HG02678 (cell line): Measurements from ENCODE around the gene FGD4.

Experiments used
- ATAC-seq: cut with Tn5 transposase; IDR thresholded peaks from one replicate; pipeline ENCODE4 v1.9.1; 2021; ENCODE audit warnings: mild to moderate bottlenecking, moderate library complexity; ENCODE audit not compliant: unreplicated experiment

Gene FGD4

DNA sequence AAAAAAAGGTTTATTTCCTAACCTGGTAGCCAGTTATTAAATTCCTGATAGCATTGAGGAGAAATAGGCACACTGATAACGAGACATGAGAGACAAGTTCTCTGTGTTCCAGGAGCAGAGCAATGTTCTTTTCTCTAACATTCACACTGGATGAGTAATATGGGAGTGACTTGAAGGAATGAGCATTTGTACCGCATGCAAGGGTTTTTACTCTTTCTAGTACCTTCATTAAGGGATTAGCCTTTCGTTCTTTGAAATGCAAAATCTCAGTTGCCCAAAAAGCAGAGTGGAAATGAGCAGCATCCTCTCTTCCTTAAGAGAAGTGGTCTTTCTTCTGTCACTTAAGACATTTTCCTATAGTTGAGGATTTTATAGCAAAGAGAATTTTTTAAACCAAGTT is 54.7 kb downstream of the FGD4 start:
- no peak for ATAC-seq

- no peak for ATAC-seq
These were observed 55.5 kb downstream of the FGD4 start for GRCh38 chr12:32454866-32455265.

- ATAC-seq: no peak
These were observed 56.3 kb downstream of the FGD4 start for GRCh38 chr12:32455607-32456071.

GRCh38 chr12:32457251-32458025 is 58.1 kb downstream of the FGD4 start:
- ATAC-seq: no peak

DNA sequence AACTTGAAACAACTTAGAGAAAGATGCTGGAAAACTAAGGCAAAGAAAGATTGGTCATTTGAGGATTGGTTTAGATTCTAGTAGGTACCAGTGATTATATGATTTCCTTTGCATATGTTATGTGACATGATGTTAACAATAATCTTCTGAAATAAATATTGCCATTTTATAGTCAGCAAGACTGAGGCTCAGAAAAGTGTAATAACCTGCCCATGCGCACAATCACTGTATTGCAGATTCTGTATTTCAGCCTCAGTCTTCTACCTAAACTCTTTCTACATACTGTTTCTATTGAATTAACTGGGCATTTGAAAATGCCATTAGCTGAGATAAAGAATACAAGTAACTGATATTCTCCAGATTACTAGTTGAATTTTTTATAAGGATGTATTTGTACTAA is 61.3 kb downstream of the FGD4 start:
- no peak for ATAC-seq

DNA sequence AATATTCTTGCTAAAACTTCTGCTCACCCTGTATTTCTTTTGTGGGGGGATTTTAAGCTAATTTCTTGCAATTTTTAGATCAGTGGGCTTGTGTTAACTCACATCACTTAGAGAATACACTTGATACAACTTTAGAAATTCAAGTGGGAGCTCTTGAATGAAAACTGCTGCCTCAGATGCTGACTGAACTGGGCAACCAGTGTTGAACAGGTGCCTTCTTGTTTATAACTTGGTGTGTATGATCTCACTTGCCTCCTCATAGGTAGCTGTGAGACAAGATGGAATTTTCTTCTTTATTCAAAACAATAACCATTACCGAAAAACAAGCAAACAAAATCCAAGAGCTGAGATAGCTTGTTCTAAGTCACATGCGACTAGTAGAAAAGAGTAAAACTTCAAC is 63.5 kb downstream of the FGD4 start:
- no peak for ATAC-seq

DNA sequence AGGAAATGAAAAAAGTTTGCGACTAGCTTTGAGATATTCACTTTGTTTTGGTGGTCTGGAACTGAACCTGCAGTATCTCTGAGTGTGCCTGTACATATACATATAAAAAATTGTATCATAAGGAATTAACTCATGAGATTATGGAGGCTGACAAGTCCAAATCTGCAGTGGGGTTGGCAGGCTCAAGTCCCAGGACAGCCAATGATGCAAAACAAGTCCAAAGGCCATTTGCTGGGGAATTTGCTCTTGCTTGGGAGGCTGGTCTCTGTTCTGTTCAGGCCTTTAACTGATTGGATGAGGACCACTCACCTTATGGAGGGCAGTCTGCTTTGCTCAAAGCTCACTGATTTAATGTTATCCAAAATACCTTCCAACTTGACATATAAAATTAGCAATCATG is 66.8 kb downstream of the FGD4 start:
- ATAC-seq: no peak

GRCh38 chr12:32466986-32467711 is 67.8 kb downstream of the FGD4 start:
- ATAC-seq: no peak

- ATAC-seq: no peak
These were observed 68.9 kb downstream of the FGD4 start for GRCh38 chr12:32467959-32468863.

DNA sequence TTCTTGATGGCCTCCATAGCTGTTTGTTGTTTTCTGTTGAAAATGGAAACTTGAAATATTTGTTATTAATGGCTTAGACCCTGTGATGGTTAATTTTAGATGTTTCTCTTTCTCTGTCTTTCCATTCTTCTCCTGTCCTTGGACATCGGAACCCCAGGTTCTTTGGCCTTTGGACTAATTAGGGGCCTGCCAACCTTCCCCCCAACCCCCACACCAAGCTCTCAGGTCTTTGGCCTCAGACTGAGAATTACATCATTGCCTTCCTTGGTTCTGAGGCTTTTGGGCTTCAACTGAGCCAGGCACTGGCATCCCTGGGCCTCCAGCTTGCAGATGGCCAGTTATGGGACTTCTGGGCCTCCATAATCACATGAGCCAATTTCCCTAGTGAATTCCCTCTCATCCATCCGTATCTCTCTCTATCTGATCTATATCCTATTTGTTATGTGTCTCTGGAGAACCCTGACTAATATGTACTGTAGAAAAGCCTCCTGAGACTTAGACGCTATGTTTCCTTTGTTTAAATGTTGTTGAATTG is 71.6 kb downstream of the FGD4 start:
- no peak for ATAC-seq

- ATAC-seq: no peak
These were observed 72.2 kb downstream of the FGD4 start for GRCh38 chr12:32471591-32472001.

DNA sequence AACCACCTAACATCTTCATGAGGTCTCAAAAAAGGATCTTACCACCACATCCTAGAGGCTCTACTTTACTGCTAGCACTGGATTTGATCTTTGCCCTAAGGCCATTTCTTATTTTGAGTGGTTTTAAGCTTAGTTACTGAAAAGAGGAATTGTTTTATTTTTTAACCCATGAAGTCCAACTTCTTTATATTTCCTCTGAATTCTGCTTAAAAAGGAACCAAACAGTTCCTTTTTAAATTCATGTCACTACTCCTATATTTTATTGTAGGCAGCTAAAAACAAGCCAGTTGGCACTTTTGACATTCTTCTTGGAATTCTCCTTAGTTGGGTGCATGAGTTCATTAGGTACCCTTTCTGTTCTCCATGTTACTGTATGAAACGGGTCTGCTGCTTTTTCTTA is 76.4 kb downstream of the FGD4 start:
- no peak for ATAC-seq

- no peak for ATAC-seq
These were observed 77.1 kb downstream of the FGD4 start for GRCh38 chr12:32476446-32476845.

GRCh38 chr12:32477714-32478113 is 78.4 kb downstream of the FGD4 start:
- no peak for ATAC-seq

DNA sequence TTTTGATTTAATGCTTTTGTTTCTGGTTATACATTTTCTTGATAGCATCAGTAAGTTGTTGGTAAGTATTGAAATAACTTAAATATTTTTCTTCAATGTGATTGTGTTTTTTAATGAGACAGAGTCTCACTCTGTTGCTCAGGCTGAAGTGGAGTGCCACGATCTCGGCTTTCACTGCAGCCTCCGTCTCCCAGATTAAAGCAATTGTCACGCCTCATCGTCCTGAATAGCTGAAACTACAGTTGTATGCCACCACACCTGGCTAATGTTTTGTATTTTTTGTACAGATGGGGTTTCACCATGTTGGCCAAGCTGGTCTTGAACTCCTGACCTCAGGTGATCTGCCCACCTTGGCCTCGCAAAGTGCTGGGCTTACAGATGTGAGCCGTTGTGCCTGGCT is 78.8 kb downstream of the FGD4 start:
- no peak for ATAC-seq

DNA sequence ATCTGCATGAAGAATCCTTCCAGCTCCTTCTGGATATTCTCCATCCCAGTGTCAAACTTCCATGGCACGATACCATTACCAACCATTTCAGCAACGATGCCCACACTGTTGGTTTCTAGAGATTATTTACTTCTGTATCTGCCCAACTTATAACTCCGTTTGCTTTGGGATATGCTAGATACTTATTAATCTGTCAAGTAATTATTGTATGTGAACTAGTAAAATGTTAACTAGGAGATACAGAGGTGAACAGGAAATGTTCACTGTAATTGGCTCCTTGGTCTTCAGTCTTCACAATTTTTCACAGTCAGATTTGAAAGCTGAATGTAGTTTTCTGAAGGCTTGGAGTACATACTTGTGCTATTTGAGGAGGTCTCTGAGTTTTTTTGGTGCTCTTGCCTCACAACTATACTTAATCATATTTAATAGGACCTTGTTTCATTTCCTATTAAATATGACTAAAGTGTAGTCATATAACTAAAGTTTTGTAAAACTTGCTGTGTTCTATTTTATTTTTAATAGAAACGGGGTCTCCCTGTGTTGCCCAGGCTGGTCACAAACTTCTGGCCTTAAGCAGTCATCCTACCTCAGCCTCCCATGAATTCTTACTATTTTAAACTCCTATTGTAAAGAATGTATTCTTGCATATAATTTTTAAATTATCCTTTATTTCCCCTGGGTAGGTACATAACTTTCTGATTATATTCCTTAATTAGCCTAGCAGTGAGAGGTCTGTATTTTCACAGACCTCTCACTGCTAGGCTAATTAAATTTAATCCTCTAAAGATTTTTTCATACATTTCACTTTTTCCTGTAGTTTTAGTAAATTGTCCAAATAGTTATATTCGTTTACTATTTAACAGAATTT is 79.7 kb downstream of the FGD4 start:
- peak; percentile 39 for ATAC-seq

GRCh38 chr12:32482226-32482625 is 82.9 kb downstream of the FGD4 start:
- ATAC-seq: peak; percentile 81

DNA sequence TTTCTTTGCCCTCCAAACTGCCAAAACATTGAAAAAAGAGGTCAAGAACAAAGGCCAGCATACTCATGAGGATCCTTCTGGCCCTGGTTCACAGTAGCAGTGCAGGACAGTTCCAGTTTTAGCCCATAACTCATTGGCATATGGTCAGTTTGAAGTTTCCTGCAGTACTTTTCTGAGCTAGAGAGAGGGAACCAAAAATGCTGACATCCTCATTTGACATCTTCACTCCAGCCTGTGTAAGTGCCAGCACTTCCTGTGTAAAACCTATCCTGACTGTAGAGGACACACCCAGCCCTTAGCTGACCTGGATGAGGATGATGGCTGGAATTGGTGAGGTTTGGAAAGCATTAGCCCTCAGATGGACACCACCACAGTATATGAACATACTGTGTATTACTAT is 84.1 kb downstream of the FGD4 start:
- ATAC-seq: no peak

DNA sequence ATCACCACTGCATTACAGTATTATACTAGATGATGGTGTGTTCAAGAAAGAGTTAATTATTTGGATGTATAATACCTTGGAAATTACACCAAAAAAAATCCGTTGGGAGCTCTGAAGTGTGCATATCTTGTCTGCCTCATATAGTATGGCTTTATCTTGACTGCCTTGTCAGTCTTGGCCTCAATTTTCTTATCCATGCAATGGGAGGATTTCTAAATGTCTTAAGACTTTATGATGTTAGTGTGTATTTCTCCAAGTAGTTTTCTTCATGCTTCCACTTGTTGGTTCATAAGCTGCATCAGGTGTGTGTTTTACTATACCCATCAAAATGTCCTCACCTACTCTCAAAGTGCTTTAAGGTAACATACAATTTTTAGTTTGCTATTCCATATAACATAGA is 84.6 kb downstream of the FGD4 start:
- ATAC-seq: no peak

DNA sequence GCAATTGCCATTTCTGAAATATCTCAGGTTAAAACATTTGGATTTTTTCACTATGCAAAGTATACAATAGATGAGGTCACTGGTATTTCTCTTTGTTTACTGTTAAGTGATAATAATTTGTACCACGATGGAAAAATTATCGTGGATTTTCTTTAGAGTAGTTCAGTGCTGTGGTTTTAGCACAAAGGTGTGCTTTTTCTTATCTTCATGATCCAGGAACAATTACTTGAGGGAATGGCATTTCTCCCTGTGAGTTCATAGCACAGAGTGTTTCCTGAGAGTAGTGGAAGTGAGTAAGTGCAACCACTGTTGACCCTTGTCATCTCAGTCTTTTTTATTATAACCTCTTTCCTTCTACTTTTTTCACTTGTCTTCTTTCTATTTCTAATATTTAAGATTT is 86.8 kb downstream of the FGD4 start:
- ATAC-seq: no peak
